Kidney glomerular epithelial cell (primary cell): ENCODE data around the gene BLOC1S4.

ENCODE experiments used
- DNase-seq: peaks from one replicate; lab custom pipeline; 2025; lab: John Stamatoyannopoulos, UW

The BLOC1S4 gene

DNA sequence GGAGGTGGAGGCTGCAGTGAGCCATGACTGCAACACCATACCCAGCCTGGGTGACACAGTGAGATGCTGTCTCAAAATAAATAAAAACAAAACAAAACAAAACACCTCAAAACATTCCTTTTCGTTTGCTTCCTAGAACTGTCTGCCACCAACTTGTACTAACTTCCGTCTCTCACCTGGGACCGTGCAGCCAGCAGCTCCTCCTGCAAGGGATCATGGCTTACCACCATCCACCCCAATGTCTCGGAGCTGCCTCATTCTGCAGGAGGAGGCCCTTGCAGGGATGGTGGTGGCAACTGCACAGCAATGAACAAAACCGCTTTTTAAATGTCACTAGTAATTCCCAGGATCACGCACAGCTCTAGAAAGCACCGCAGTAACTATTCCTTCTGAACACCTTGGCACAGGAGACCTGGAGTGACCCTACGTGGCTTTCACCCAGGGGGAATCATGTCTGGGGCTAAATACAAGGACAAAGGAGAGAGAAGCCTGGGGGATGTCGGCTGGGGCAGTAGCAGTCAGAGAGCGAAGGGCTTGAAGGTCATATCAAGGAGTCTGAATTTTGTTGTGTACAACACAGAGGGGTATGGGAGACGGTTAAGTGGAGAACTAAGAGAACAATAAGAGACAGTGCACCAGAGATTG lies 49.1 kb downstream of the BLOC1S4 start:
- DNase-seq: no peak

DNA sequence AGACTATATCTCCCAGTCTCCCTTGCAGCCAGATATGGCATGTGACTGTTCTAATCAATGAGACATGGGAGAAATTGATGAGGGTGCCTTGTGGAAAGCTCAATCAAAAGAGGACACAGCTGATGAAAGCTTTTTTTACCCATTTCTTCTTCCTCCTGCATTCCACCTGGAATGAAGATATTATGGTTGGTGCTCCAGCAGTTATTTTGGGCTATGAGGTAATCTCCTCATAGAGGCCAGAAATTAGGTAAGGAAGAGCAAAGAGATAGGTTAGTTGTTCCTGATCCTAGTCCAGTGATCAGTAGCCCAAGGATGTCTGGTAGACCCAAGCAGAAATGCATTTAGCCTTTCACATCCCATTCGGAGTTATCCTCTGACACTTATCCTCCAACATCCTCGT lies 49.7 kb downstream of the BLOC1S4 start:
- DNase-seq: no peak
